Pulmonary artery endothelial cell (primary cell): ENCODE data around the gene C8B. TPM values are rescaled to one million over a fixed set of nuclear protein-coding genes. Genes with fewer than 3 reads are reported as not detected.

Experiments used
- DNase-seq: peaks from one replicate; pipeline ENCODE4 v3.0.0-alpha.2; 2011; ENCODE audit warnings: low read depth, low spot score
- total RNA-seq: library from RNA; depleted of rRNA; stranded (reverse); fragments of >200 nt; gene quantifications from 2 replicates; pipeline ENCODE4 v1.2.3, GENCODE V29; 2014

The C8B gene
- not detected in 2 replicates for total RNA-seq

DNA sequence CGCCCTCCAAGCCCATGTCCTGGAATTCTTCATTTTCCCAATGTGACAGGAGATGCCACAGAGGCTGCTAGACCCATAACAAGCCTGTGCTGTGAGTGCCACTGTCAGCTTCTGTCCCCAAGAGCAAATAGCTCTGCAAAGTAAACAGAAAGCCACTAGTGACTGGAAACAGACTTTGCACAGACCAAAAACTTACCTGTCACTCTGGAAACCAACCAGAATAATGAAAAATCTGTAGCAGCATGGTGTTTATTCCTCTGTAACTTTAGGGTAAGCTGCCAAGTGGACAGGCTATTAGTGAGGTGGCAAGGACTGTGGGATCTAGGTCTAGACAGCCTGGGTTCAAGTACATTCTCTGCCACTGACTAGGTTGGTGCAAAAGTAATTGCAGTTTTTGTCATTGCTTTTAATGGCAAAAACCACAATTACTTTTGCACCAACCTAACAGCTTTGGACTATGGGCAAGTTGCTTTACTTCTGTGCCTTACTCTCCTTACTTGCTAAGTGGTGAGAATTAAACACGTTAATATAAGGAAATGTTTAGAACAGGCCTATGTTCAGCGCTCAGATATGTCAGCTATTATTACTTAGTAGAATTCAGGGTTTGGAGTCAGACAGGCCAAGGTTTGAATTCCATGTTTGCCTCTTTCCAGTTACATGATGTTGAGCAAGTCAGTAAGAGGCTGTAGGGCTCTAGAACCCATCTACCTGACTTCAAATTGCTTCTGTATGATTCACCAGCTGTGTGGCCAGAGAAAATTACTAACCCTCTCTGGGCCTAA is at the start of gene C8B:
Gene C8B (minus strand): TSS at position 100 of the 782 bp plus-strand sequence. CDS start 67 bp downstream, at position 33.
- no peak for DNase-seq

DNA sequence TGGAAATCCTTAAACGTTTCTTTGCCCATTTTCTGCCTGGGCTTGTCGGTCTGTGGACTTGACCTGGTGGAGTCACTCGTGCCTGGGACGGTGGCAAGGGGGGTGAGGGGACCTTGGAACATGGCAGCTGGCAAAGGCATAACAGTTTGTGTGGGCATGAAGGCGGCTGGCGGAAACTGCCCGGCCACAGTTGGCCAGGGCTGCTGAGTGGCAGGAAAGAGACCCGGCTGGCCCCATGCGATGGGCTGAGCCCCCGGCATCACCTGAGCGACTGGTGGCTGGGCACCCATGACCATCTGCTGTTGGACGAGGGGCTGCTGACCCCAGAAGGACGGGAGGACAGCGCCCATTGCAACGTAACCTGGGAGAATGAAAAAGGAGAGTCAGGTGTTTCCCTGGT is 49.3 kb upstream of the C8B start:
- DNase-seq: no peak

DNA sequence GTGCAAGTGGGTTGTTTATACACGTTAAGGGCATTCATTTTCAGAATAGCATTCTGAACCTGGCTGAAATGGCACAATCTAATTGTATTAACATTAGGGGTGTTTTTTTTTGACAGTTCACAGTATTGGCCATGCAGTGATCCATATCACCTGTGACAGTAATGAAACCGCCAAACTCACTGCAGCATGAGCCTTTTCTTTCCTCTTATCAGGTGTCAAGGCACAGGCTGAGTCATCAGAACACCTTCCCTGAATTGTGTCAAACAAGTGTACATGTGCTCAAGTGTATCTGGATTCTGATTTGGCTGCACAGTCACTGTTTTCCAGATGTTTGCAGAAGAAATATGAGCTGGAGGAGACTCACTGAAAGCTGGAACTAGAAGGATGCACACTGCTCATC is 47.7 kb upstream of the C8B start:
- DNase-seq: no peak

DNA sequence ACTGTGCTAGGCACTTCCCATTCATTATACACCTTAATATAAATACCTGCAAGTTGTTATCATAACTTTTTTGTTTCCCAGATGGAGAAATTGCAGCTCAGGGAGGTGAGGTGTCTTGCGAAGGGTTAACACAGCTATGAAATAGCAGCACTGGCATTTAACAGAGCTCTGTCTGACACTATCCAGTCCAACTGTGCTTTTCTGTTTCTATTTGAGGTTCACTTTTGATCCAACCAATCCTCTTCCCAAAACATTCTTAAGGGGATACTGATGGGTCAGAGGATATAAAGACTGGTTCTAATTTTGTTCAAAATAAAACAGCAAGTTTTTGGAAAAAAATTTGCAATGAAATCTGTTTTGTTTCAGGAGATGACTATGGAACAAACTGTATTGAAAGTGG is 46.5 kb upstream of the C8B start:
- DNase-seq: no peak

DNA sequence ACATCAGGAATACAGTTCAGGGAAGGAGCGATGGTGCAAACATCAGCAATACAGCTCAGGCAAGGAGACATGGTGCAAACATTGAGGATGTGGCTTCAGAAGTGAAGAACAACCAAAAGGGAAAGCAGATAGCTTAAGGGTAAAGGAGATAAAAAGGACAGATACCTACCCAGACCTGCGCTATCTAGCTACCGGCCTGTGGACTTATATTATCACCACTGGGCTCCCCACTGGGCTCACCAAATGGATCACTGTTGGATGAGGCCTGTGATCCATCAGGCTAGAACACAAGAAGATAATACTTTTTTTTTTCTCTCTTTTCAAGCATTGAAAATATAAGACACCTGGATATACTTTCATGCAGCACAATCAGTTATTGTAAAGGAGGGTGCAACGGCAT is 44.7 kb upstream of the C8B start:
- DNase-seq: no peak

DNA sequence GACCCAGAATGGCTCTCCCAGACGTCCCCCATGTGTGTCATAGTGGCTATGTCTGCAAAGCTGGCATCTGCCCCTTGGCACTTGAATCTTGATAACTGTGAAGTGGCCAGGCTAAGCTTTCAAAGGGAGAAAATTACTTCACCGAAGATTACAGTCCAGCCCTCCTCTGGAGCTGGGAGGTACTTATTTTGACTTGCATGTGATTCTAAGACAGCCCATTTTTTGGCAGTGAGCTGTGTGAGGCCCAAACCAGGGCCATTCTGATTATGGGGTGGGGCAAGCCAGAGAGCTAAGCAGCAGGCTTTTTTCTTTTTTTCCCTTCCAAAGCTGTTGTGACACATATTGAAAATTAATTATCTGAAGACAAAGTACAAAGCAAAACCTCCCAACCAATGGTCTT is 42.1 kb upstream of the C8B start:
- no peak for DNase-seq

DNA sequence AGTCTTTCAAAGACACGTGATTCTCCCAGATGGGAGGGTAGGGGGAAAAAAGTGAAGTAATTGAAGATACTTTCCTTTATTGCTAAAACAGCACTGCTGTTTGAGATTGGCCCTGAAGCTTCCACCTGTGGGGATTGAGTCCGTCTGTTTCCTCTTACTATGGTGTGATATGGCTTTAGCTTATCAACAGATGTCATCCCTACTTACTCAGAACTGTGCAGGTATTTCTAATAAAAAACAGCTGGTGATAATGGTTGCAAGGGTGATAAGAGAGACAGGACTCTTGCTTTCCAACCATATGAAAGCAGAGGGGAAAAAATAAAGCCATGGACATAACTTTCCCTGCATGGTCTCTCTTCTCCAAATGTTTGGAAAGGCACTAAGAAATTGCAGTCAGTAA is 41.7 kb upstream of the C8B start:
- DNase-seq: no peak

DNA sequence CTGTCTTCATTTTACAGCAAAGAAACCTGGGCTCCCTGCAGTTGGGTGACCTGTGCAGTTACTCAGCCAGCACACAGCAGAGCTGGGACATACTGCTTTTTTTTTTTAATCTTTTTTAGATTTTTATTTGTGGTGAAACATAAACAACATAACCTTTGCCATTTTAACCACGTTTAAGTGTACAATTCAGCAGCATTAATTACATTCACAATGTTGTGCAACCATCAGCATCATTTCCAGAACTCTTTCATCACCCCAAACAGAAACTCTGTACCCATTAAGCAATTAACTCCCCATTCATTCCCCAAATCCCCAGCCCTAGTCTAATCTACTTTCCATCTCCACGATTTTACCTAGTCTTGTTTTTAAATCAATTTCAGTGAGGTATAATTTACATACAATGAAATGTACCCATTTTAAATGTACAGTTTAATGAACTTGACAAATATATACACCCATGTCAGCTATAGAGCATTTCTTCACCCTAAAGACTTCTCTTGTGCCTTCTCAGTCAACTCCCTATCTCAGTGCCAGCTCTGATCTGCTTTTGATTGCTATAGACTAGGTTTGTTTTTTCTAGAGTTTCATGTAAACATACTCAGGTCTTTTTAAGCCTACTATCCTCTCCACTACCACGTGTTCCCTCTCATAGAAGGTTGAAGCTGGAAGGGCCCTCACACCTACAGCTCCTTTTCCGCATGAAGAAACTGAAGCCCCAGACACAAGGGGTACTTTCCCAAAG is 37.8 kb upstream of the C8B start:
- no peak for DNase-seq

DNA sequence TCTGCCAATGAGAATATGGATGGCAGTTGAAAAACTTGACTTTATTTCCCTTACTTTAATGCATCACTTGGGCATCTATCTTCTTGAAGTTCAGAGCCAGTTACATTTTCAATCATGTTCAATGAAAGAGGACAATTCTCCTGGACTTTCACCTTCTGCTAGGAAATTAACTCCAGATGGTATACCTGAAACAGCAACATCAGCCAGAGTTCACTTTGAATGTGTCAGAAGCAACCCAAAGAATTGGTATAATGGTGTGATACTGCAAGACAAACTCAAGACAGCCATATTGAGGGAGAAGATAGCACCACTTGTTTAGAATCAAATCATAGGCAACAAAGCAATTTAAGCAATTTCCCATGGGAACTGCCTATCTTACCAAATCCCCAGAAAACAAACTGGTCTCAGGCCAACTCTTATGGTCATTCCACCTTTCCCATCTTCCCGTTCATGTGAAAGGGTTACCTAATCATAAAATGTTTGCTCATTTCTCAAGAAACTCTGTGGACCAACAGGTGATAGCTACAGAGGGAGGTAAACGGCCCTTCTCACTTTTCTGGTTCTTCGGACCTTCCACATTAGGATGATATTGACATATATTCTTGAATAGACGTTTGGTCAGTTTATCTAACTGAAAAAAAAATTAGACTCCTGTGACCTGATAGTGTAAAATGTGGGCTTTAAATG is 29.7 kb upstream of the C8B start:
- DNase-seq: no peak

DNA sequence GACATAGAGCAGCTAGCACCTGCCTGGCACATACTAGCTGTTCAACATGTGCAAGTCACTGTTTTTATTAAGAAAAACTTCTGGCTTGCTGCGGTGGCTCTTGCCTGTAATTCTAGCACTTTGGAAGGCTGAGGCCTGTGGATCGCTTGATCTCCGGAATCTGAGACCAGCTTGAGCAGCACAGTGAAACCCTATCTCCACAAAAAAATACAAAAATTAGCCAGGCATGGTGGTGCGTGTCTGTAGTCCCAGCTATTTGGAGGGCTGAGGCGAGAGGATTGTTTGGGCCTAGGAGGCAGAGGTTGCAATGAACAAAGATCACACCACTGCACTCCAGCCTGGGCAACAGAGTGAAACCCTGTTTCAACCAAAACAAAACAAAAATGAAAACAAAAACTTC is 27.7 kb upstream of the C8B start:
- DNase-seq: no peak

DNA sequence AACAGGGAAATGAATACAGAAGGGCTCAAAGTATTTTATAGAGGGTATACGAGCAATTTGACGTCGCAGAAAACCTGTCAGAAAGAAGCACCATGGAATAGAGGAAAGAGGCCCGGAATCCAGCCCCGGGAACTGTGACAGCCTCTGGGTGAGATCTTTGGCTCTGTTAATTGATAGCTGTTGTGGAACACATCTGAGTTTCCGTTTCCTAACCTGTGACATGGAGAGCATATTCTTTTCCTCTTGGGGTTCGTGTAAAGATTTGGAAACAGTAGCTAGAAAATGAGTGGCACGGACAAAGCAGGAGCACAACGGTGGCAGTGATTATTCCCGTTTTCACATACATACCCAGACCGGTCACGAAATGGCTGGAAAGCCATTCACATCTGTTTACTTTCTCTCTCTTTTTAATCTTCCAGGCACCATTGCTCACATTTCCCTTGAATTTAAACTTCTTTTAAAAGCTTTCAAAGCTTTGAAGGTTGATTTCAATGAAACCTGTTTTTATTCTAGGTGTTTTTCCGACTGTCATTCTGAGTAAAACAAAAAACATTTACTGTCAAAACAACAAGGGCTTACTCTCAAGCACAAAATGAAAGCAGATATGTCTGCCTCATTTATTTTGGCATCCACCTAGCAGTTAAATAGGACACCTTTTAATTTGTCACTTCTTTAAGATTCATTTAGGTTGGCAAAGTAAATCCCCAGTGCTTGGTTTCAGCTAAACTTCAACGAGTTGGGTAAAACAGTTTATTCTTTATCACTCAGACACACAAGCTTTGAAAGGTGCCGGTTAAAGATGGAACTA is 26.7 kb upstream of the C8B start:
- DNase-seq: no peak

DNA sequence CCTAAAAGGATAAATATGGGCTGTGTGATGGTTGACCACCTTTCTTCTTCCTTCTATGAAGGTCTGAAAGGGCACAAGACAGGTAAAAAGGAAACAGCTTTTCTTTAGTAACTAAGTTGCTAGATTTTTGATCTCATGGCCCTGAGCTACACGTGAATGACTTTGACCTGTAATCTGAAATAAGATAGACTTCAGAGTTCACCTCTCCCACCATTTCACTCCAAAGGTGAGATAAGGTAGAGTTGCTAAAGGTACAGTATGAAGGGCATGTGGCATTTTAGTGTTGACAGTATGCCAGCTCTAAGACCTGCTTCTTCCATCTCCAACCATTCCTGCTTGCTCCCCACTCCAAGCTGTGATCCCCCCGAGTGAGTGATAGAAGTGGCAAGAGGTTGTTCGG is 25.8 kb upstream of the C8B start:
- DNase-seq: no peak

DNA sequence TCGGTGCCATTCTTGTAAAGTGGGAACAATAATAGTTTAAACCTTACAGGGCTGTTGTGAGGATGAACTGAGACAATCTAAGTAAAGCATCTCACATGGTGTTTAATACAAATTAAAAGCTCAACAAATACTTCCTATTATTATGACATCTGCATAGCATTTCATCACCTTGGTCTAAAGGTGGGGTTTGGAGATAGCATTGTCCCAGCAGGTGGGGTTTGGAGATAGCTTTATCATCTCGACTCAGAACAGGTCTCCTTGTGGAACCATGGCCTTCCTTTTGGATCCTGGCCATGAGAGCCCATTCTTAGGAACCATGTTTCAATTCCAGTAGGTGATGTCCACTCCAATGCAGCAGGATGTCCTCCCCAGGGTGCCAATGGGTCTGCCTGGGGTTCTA is 20.6 kb upstream of the C8B start:
- no peak for DNase-seq

DNA sequence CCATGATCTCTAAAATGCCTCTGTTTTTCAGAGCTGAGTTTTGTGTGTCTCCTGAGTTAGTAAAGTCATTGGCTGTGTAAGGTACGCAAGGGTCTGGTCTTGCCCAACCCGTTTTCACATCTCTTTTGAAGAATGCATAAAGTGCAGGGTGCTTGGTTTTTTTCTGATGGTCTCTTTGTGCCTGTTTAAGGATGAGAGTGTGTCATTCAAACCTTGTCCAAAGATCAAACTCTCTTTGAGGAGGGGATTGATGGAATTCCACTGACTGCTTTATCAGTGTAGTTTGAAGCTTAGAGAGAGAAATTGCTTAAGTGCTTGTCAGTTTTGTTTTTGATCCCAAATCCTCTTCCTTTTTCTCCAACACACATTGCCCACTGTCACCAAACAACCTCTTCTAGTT is 20.0 kb upstream of the C8B start:
- DNase-seq: no peak

DNA sequence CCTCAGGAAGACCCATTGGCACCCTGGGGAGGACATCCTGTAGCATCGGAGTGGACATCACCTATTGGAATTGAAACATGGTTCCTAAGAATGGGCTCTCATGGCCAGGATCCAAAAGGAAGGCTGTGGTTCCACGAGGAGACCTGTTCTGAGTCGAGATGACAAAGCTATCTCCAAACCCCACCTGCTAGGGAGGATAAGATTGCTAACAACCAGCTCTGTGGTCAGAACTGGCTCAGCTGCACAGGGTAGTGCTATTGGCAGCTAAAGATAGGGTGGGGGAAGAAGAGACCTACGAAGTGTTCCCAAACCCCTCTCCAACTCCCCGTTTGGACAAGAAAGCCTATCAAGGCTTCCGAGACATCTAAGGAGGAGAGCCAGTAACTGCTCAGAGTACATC is 17.7 kb upstream of the C8B start:
- no peak for DNase-seq

DNA sequence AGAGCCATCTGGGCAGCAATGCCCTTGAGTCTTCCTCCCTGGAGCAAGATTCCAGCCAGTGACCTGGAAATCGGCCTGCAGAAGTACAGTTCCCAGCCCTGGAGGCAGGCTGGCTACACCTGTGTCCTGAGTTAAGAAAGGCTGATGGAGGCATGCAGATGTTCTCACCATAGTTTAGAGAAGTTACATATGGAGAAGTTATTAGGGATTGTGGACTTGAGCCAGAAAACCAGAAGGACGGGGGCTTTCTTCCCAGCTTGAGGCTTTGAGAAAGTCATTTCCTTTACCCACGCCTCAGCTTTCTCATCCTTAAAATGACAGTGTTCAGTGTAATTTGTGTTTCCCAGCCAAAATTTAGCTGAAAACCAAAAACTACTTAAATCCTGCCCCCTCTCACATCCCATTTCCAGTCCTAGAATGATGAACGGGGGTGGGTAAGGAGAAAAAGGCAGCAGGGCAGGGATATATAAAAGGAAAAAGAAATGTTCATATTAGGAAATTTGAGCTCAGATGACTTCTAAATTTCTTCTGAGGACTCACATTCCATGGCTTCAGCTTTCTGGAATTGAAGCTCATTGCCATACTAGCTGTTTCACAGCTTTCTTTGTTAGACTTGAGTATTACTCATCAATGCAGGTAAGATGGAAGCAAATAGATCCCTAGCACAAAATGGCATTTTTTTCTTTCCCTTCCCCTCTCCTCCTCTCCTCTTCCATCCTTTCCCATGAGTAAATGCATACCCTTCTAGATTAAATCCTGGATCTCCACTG is 14.4 kb upstream of the C8B start:
- DNase-seq: no peak

DNA sequence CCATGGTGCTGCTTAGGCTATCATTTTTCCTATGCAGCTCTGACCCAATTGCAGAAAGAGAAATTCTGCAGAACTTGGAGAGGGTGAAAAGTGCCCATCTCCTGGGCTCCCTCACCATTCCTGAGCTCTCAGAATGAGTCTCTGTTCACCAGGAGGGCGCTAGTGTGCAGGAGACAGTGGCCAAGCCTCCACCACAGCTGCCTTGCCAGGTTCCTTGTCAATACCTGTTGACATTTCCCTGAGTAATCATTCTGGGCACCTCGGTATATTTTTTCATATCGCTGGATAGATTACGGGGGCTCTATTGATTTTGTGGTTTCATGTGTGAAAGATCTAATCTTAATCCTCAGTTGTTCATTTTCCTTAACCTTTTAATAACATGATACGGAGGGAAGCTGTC is 13.0 kb upstream of the C8B start:
- no peak for DNase-seq

DNA sequence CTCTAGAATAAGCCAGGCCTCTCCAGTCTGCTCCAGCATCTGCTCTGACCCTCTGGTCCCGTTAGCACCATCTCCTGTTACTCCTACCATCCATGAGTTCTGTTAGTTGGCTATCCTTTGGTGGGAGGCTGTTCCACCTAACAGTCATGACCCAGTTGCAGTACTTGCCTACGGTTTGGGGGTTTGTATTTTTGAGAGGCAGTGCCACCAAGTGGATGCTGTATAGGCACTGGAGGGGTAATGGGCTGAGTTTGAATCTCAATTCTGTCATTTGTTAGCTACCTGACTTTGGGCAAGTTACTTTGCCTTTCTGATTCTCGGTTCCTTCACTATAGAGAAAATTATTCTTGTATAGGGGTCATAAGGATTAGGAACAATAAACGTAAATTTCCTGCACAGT is 12.1 kb upstream of the C8B start:
- no peak for DNase-seq

DNA sequence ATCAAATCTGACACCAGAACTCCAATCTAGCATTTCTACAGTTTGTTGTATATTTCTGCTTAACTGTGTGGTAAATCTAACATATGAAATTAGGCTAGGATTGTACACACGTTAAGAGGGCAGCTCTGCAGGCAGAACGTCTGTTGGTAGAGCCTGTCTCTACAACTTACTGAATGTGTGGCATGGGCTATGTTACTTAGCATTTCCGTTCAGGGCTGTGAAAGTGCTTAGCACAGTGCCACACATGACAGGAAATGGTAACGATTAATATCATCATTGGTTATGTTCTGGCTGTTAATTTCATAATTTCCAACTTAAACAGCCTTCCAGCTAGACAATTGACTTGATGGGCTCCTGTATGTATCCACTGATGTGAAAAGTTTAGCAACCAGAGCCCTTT is 9.6 kb upstream of the C8B start:
- DNase-seq: no peak

DNA sequence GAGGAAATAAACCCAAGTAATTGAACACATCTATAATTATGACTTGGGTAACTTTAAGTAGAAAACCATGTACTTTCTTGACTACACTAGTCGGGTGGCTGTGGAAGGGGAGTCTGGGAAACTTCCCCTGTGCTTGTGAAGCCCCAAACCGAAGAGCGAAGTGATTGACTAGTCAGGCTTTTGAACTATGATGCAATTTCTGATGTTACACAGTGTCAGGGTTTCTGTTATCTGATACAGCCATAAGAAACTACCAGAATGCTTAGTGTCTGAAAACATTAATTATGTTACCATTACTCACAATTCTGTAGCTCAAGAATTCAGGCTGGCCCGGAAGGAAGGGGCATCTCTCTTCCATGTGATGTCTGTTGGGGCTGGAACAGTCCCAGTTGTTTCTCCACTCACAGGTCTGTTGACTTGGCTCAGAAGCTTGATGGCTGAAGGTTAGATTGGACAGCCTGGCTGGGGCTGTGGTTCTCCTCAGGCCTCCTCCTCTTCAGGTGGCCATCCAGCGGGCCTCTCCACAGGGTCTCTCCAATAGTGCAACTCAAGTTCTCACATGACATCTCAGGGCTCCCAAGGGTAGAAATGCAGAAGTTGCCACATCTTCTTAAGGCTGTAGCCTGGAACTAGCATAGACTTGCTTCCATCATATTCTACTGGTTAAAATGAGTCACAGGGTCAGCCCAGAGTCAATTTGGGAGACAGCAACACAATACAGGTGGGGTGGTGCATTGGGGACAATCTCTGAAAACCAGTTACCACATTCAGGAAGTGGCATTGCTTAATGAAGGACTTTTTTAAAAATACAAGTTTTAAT is 8.3 kb upstream of the C8B start:
- DNase-seq: no peak
